22Rv1 (cell line): ENCODE measurements around the gene BFSP2.

Experiments used
- CTCF ChIP-seq: fragments of 450-650 bp; IDR thresholded peaks from 2 replicates; pipeline ENCODE4 v1.5.1; 2017; ENCODE audit warnings: mild to moderate bottlenecking
- ZFX ChIP-seq: fragments of 450-650 bp; IDR thresholded peaks from 2 replicates; pipeline ENCODE4 v1.6.1; 2017; ENCODE audit warnings: antibody characterized with exemption, borderline replicate concordance

- TF ChIP-seq CTCF (no peak), ZFX (no peak)
Observed at GRCh38 chr3:133472242-133472641, 72.4 kb downstream of the BFSP2 start.
